Cardiac fibroblast (primary cell): ENCODE results near the gene PWWP2A.

Experiments
- DNase-seq, 2 donors: peaks; one replicate each; pipeline versions ENCODE4 v3.0.0 to v3.0.0-alpha.2; 2010; ENCODE audit warnings: low read depth in 2 of 2
- H3K4me3 ChIP-seq, 2 donors: replicated peaks in 1 of 2; 1 replicate in 1 of 2; 2 replicates in 1 of 2; pipeline ENCODE4 v1.5.1; 2011; ENCODE audit warnings: low read depth in 2 of 2, low read length in 2 of 2, mild to moderate bottlenecking in 2 of 2, moderate library complexity in 1 of 2
- CTCF ChIP-seq: IDR thresholded peaks from one replicate; pipeline ENCODE4 v1.5.1; 2011; ENCODE audit warnings: low read depth, mild to moderate bottlenecking, low read length, inconsistent platforms

Gene PWWP2A

GRCh38 chr5:160044967-160045366 is 74.3 kb downstream of the PWWP2A start:
- no peak for TF ChIP-seq CTCF

GRCh38 chr5:160044391-160044804 is 74.9 kb downstream of the PWWP2A start:
- H3K4me3 ChIP-seq, result no peak overlapping the region
- no peak for TF ChIP-seq CTCF
- DNase-seq, result peak; percentile 12 to 26

More at GRCh38 chr5:160044967-160045366, 74.3 kb downstream of the PWWP2A start:
- H3K4me3 ChIP-seq, result no peak overlapping the region
- DNase-seq, result no peak

GRCh38 chr5:160042671-160043070 is 76.6 kb downstream of the PWWP2A start:
- H3K4me3 ChIP-seq, result no peak overlapping the region
- TF ChIP-seq CTCF, result no peak
- DNase-seq, result no peak
